Fibroblast of skin of left quadriceps (primary cell): ENCODE measurements around the gene CDH23.
"Not testable (repeated sequence)": the region's sequence is repeated elsewhere in the genome, so short reads cannot be mapped to it uniquely, and the experiment has no call there.

Experiments used
- DNase-seq, 2 experiments: peaks; one replicate each; pipeline ENCODE4 v3.0.0-alpha.2; 2013; ENCODE audit warnings: low read depth in 2 of 2

Gene CDH23

DNA sequence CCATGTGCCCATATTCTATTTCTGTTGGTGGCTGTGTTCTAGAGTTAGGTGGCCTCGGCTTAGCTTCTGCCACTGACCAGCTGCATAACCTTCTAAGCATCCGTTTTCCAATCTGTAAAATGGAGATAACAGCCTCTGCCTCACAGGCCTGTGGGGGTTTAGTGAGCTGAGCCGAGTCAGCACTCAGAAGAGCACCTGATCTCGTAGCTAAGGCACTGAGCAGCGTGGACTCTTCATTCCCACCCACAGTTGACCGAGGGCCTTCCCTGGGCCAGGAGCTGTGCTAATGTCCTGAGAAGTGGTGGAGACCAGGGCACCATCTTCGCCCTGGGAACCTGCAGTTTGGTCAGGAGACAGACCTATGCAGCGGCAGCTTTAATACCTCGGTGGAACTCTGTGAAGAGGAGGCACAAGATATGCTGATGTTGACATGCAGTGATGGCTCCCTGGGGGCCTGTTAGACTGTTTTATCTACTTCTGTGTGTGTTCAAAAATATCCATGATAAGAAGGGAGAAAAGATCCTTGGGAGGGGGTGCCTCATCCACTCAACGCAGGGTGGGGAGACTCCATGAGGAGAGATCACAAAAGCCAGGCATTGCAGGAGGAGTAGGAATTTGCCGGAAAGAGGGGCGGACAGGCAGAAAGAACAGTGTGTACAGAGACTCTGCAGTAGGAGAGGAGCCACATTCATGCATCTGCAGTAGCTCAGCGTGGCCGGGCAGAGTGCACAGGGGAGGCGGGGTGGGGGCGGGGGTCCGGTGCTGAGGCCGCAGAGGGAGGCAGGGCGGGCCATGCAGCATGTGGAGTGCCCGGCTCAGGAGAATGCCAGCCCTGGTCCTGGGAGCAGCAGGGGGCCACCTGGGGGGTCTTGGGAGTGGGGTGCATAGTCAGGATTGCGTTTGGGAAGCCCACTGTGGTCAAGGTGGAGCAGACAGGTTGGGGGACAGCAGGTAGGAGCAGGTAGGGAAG lies 186.1 kb downstream of the CDH23 start:
- no peak for DNase-seq

DNA sequence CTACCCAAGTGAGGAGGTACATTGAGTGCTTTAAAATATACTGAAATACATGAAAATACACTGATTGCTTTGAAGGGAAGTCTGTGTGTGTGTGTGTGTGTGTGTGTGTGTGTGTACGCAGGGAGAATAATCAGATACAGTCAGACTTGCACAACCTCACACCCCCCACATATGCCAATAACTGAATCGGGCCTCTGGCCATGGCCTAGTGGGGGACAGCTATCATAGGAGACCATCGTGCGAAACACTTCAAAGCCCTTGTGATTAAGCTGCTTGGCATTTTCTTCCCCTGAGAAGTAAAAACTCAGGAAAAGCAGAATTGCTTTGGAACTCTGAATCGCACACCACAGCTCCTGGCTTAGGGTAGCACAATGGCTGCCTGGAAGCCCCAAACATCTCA lies 187.7 kb downstream of the CDH23 start:
- DNase-seq, result peak; percentile 43 to 49

DNA sequence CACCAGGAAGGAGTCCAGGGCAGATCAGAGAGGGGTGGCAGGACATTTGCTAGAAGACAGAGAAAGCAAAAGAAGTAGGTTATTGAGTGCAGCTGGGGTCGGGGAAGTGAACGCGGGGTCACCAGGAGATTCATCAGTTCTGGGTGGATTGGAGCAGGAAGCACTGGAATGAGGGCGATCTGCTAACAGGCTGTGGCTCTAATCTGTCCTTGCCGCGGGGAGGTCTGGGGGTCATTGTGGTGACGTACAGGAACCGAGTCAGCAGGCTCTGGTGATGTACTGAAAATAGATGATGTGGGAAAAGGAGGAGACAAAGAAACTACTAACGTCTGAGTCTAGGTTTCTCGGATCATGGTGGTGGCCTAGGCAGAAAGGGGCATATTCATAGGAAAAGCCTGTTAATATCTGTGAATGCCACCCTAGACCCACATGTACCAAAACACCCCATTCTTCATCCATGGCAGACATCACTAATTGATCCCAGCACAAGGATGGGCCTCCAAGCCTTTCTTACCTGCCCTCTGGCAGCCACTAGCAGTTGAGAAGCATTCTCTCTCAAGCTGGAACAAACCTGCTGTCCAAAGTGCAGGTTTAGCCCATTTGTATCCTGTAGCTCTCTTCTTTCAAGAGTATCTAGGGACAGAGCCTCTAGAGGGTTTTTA lies 188.3 kb downstream of the CDH23 start:
- DNase-seq, result no peak

DNA sequence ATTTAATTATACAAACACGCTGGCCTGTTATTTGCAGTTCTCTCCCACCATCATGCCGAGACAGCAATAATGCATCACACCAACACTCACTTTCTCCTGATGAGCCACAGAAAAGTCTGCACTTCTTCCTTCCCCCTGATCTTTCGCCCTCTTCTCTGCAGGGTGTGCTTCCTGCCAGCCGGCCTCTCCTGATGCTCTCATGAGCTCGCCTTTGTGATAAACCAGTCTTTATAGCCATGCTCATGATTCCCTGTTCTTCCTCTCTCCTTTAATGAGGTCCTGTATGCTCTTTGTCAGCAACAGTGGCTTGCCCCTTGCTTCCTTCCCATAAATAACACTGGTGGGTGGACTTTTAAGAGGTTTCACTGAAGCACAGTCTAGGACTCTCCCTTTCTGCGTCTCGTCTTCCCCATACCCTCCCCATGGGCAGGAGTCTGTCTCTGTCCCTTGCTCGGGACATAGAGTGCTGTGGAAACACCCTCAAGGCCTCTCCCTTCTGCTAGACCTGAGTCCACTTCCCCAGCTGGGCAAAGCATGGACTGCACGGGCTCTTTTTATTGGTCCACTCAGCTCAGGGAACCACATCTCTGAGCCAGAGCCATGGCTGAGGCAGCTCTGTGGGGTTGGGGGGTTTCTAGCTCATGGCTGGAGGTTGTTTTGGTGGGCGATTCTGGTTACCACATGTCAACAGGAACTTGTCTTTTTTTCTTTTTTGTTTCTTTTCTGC lies 189.0 kb downstream of the CDH23 start:
- DNase-seq, result no peak

DNA sequence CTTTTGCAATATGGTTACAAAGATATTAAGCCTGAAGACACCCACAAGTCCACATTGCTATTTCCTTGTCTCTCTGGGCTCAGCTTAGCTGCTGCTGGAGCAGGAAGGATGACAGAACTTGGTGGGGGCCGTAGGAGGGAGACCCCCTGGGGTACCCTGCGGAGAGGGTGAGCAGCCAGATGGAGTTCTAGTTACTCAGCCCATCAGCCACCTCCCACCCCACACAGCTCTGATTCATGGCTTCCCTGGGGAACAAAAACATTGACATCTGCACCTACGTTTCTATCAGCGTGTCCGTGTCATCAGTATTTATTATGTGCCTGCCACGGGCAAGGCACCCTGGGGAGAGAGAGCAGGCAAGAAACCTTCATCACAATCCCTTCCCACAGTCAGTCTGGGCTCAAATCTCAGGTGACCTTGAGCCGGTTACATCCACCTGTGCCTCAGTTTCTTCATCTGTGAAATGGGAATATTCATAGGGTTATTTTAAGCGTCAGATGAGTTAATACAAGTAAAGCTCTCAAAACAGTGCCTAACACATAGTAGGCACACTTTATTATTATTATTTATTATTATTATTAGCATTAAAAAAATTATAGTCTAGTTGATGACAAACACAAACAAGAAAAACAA lies 191.3 kb downstream of the CDH23 start:
- no peak for DNase-seq

DNA sequence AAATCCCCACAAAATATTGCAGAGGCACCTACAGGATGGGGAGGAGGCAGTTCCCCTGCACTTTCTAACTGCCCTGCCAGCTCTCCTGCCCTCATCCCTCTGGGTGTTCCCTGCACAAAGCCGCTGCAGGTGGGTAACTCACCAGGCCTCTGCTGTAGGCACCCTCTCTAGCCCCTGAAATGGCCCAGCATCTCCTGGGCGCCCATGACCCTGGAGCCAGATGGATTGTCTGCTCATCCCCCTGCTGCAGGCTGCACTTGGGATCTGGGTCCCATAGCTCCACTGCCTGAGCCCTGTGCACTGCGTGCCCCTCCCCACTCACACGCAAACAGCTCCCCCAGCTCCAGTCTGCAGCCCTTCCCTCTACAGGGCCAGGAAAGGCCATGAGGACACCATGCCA lies 192.0 kb downstream of the CDH23 start:
- DNase-seq, result no peak

DNA sequence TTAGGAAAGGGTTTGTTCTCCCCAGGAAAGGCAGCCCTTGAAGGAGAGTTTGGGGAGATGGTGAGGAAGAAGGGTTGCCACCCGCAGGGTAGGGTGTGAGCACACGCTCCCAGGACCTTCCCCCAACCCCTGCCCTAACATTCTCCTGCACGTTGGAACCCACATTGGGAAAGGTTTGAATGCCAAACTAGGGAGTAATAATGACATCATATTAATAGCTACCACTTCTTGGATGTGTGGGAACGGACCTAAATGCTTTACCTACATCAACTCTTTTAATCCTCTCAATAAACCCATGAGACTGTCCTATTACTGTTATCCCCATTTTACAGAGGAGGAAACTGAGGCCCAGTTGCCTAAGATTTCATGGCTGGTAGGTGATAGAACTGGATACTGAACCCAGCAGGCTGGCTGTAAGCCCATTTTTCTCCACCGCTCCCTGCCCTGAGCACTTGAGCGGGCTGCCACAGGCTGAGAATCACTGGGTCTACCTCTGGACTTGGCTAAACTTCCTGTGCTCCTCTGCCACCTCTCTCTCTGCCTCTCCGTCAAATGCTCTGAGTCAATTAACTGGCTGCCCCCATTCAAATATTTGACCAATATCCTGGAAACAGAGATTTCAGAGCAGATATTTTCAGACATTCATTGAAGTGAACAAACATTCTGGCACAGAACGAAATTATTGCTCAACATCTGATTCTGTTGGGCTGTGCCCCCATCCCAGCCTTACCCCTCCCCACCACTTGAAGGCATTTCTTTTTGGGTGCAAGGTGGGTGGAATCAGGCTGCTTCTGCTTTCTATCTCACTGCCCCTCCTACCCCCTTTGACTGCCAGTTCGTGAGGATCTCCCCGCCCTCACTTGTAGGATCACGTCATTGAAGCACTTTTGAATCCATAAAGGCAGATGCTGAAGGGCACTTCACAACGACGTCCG lies 193.2 kb downstream of the CDH23 start:
- DNase-seq, result no peak

DNA sequence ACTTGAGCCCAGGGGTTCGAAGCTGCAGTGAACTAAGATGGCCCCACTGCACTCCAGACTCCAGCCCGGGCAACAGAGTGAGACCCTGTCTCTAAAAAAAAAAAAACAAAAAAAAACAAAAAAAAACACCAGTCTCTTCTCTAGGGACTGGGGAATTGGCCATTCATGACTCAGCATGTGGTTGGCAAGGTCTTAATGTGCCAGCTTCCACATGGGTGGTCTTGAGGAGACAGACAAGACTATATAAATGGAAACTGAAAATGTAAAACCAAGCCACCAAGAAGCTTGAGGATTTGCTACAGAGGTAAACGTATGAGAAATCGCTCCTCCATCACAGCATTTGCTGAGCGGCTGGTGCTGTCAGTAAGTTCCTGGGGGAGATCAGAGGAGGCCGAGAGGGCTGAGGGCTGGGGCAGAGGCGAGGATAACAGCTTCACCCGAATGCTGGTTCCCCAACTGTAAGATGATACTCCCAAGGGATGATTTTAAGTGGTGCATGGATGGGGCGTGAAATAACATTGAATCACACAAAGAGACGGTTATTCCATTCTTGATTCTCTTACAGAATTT lies 194.1 kb downstream of the CDH23 start:
- DNase-seq, result no peak

DNA sequence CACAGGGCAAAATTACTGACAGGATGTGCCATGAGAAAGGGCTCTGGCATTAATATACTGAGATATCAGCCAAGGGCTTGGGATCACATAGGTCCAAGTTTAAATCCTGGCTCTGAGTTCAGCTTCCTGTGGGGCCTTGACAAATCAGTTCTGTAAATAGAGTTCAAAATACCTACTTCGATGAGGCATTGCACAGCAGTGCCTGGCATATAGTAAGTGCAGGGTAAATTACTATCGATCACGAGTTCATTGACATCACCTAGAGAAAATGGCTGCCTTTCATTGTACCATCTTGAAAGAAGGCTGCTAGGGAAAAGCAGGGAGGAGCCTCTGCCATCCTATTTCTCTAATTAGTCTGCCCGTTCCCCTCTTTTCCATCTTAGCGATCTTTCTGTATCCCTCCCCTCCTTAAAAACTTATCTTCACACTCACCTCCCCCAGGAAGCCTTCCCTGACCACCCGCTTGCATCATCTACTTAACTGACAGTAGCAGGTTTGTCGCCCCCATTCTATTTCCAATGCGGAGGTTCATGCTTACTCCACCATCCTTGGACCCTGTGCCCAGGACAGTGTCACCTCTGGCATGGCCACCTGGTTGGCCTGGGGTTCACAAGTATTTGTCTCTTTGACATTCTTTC lies 198.3 kb downstream of the CDH23 start:
- DNase-seq, result no peak

DNA sequence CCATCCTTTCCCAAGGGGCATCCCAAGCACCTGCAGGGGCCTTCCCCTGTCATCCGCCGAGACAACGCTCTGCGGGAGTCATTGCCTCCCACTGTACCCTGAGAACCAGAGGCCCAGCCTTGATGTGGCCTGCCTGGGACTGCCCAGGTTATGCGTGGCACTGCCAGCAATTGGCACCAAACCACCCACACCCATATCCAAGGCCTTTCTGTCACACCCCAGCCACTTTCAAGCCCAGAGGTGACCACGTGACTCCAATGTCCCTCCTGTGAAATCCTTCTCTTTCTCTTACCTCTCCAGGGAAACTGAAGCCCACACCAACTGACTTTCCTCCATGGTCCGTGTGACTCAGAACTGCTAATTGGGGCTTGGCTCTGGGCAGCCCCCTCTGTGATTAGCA lies 198.9 kb downstream of the CDH23 start:
- DNase-seq, result no peak

DNA sequence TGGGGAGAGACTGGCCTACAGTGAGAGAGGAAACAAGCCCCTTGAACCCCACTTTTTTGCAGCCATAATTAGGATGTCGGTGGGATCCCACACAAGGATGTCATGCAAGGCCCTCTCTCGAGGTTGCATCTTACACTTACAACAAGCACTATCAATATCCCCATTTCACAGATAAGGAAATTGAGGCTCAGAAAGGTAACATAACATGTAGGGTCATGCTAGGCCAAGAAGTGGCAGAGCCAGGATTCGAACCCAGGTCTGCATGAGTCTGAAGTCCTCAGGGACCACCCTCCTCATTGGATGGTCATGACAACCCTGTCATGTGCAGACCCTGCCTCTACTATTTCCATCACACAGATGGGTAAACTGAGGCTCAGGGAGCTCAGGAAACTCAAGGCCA lies 199.4 kb downstream of the CDH23 start:
- no peak for DNase-seq

DNA sequence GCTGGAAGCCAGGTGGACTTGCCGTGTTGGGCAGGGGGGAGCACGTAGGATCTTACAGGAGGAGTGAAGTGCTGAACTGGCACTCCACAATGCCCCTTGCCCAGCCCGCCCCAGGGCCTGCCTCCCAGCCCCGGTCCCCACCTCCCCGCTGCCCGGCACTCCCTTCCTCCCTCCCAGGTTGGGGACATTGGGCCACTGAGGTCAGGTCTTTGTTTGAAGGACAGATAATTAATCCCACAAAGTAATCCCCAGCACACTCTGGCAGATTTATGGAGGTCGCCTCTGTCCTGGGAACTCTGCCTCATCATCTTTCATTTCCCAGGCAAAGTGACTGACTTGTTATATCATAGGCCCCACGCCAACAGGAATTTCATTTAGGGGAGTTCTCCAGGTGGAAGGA lies 200.0 kb downstream of the CDH23 start:
- no peak for DNase-seq

DNA sequence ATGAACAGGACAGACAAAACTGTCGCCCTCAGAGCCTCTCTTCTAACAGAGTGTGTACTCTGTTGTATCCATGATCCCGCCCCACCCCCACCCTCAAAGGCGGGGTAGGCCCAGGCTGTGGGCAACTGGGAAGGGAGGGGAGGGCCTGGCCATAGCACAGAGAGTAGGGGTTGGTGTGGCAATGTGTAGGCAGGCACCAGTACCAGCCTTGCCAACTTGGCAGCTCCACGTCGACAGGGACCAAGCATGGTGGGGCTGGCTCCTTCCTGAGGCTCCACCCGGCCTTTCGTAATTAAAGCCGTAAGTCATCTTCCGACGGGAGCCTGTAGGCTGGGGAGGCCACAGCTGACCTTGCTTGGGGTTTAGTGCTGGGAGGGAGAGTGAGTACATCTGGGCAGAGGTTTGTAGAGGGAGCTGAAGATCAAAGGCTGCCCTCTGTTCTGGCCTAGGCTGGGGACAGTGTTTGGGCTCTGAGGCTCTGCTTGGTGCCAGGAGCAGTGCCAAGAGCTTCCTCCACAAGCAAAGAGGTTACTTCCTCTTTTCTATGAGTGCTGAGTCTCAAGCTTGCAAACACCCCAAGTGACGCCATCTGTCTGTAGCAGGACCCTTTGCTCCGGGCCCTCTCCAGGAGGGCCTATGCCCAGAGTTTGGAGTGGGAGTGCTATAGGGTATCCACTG lies 201.2 kb downstream of the CDH23 start:
- no peak for DNase-seq

DNA sequence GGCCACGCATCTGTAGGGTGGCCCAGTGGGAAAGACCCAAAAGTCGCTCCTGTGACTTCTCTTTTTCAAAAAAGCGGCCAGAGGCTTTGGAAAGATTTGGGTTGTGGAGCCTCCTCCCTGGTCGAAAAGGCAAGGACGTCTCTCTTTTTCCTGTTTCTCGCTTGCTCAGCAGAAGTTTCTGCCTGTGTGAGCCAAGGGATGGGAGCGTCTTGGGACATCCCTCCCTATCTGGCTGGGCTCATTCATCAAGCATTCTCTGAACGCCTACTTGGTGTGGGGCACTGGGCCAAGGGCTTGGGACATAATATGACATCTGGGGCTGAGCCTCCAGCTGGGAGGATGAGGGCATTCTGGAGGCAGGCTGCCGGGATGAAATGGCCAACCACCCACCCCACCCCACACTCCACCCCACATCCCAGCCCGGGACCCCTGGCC lies 201.9 kb downstream of the CDH23 start:
- no peak for DNase-seq

DNA sequence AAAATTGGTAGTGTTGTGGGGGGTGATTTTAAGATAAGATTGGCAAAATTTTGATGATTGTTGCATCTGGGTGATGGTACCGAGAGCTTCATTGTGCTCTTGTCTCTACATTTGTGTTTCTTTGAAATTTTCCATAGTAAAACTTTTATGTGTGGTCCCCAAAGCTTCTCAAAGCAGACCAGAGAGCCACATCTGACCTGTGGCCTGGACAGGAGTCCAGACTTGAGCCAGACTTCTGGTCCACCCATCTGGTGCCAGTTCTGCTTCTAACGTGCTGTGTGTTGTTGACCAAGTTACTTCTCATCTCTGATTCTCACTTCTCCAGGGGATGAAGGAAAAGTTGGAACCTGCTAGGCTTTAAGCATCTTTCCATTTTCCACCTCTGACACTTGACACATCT lies 202.8 kb downstream of the CDH23 start:
- DNase-seq, result no peak

DNA sequence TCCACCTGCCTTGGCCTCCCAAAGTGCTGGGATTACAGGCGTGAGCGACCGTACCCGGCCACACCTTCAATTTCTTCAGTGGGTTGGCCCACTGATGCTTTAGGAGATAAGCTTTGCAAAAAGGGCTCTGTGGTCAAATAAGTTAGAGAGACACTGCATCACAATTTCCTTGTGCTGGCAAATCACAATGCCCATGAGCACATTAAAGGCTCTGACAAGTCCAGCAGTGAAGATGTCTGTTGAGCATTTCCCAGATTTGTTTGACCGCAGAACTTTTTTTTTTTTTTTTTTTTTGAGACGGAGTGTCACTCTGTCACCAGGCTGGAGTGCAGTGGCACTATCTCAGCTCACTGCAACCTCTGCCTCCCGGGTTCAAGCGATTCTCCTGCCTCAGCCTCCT lies 203.5 kb downstream of the CDH23 start:
- DNase-seq, result not testable (repeated sequence)

DNA sequence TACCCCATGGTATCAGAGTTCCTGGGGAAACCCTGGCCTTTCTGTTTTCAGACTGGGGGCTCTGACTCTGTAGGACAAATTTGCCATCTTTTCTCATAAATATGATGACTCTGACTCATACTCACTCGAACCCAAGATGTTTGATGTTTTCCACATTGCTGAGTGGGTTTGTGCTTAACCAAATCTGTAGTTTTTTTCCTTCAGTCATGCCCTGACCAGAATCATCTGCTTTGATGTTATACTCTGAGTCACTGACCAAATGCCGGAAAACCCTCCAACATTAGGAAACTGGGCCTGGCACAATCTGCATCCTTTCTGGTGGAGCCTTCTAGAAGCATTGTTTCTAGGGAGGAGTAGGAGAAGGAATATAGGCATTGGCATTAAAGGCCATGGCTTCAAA lies 204.1 kb downstream of the CDH23 start:
- peak; percentile 52 to 64 for DNase-seq

DNA sequence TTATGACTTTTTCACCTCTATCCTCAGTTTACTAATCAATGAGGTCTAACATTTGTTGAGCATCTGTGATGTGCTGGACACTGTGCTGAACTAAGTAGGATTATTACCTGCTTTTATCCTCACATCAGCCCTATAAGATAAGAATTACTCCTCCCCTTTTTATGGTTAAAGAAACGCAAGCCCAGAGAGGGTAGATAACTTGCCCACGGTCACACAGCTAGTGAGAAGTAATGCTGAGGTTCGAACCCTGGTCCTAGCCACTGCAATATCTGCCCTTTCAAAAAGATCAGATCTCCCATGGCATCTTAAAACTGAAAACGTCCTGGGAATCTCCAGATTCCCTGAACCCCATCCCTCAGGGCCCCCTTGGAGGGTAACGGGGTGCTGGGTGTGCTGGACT lies 204.6 kb downstream of the CDH23 start:
- no peak for DNase-seq

DNA sequence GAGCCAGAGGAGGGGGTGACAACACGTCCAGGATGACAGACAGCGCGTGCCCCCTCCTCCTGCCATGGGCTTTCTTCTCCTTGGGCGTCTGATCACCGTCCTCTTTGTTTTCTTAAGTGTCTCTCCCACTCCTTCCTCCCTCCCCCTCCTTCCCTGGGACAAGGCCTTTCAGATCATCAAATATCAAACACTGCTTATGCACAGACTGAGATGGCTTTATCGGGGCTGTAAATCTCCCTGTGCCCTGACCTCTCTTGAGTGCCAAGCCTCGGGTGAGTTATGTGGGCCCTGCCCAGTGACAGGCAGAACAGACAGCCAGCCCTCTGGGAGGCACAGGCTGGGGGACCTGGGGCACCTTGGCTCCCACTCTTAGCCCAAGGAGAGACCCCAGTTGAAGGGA lies 206.4 kb downstream of the CDH23 start:
- no peak for DNase-seq
